GM19193 (cell line): ENCODE data around the gene STK32A.

Source experiments
- POLR2A ChIP-seq: IDR thresholded peaks from 4 replicates; pipeline ENCODE4 v1.6.1; 2011; ENCODE audit not compliant: insufficient read depth, insufficient read length; ENCODE audit errors: extremely low read depth

STK32A gene

GRCh38 chr5:147309621-147310020, 74.8 kb downstream of the STK32A start:
- no peak for TF ChIP-seq POLR2A

DNA sequence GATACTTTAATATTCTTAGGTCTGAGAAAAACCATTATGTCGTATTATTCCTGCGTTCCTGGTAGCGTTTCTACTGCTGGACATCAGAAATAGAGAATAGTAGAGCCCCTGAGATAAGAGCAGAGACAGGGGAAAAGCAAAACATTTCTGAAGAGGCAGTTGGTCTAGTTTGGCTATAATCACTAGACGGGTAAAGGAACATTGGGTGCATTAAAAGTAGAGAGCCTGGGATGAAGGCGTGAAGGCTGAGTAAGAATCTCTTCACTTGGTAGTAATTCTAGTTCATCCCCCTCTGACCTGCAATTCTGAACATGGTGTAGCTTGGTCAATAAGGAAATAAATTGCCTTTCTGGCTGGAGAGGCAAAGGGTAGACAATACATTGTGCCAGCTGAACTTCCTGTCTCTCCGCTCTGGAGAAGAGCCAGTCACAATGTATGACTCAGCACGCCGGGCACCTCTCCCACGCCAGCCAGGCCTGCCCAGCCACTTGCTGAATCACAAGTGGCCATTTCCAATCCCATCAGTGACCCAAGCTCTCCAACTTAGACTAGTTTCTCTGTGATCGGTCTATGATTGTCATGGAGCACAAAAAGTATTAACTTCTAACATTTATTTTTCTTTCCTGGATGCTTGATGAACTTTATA, 75.4 kb downstream of the STK32A start:
- no peak for TF ChIP-seq POLR2A

GRCh38 chr5:147317978-147318684, 83.3 kb downstream of the STK32A start:
- no peak for TF ChIP-seq POLR2A

- TF ChIP-seq POLR2A, result no peak
These were observed 86.7 kb downstream of the STK32A start for GRCh38 chr5:147321569-147321968.

- no peak for TF ChIP-seq POLR2A
These were observed 92.6 kb downstream of the STK32A start for GRCh38 chr5:147327421-147327820.

DNA sequence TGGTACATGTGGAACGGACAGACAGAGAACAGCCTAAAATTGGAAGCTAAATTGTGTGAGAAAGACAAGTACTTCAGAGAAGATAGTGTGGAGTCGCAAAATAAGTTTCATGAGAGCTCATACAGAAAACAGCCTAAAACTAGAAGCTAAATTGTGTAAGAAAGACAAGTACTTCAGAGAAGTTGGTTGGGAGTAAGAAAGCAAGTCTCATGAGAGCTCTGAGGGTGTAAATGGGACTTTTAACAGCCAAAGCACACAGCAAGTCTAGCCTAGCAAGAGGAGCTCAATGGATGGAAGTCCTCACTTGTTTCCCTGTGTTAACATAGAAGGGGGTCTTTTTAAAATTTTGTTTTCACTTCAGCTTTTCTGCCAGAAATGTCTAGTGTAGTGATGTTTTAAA, 93.1 kb downstream of the STK32A start:
- TF ChIP-seq POLR2A, result no peak

GRCh38 chr5:147332658-147333057, 97.8 kb downstream of the STK32A start:
- no peak for TF ChIP-seq POLR2A

DNA sequence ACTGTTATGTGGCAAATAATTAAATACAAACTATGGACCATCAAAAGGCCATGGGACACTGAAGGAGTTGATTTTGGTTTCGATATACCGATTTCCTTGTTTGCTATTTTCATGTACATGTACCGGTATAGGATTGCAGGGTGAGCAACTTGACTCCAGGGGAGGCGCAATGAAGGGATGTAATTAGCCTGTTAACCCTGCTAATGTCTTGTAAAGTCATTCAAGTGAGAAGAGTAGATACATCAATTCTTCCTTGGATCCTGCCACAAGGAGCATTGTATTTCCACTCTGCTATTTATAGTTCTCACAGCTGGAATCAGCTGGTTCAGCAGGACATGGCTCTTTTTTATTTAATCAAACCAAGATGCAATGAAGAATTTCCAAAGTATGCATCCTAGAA, 102.0 kb downstream of the STK32A start:
- no peak for TF ChIP-seq POLR2A

DNA sequence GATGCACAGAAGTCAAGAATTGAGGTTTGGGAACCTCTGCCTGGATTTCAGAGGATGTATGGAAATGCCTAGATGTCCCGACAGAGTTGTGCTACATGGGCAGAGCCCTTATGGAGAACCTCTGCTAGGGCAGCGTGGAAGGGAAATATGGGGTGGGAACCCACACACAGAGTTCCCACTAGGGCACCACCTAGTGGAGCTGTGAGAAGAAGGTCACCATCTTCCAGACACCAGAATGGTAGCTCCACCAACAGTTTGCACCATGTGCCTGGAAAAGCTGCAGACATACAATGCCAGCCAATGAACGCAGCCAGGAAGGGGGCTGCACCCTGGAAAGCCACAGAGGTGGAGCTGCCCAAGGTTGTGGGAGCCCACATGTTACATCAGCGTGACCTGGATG, 104.5 kb downstream of the STK32A start:
- no peak for TF ChIP-seq POLR2A

GRCh38 chr5:147340941-147341340, 106.1 kb downstream of the STK32A start:
- TF ChIP-seq POLR2A, result no peak

- no peak for TF ChIP-seq POLR2A
These were observed 106.5 kb downstream of the STK32A start for GRCh38 chr5:147341345-147341744.

- no peak for TF ChIP-seq POLR2A
These were observed 110.0 kb downstream of the STK32A start for GRCh38 chr5:147344861-147345260.

DNA sequence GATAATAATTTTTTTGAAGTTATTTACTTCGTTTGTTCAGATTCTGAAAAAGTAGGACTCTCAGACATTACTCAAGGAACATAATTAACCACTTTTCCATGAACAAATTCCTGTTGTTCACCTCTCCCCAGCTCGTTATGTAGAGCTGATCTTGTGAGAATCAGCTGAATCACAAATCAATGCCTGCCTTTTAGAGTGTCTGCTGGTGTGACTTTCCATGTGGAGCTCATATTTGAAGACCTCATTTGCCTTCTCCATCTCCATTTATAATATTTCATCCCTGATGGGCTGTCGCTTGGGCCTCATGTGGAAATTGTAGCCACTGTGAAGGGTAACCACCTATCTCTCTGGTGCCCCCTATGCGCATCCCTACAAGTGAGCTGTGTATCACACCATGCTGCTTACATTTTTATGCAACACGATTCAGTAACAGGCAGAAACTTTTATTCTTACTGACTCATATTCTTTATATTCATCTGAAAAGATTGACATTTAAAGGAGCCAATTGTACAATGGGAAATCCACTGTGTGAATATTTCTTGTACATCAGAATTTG, 111.3 kb downstream of the STK32A start:
- no peak for TF ChIP-seq POLR2A

DNA sequence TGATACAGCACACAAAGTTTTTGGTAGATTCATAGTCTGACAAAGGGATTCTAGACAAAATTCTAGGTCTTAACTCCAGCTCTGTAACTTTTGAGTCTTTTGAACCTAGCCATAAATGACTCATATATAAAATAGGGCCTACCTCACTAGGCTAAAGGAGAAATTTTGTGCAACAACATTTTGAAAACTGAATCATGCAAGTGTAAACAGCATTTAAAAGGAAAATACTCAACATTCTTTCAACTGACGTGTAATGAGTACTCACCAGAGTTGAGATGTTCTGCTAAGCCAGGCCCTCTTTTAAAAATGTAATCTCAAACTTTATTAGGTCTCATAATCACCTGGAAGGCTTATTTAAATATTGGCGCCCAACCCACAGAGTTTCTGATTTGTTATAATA, 113.2 kb downstream of the STK32A start:
- TF ChIP-seq POLR2A, result no peak

DNA sequence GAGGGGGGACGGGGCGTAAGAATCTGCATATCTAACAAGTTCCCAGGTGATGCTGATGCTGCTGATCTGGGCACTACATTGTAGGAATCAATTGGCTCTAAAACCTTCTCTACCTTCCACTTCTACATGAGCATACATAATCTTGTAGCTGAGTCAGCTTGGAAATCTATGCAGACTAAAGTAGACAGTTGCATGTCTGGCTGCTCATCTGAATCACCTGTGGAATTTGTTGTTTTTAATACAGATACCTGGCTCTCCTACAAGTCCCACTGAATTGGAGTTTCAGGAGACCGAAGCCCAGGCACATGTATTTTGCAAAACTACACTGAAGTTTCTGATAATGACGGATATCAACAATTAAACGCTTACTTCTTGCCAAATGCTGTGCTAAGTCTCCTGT, 113.6 kb downstream of the STK32A start:
- no peak for TF ChIP-seq POLR2A

DNA sequence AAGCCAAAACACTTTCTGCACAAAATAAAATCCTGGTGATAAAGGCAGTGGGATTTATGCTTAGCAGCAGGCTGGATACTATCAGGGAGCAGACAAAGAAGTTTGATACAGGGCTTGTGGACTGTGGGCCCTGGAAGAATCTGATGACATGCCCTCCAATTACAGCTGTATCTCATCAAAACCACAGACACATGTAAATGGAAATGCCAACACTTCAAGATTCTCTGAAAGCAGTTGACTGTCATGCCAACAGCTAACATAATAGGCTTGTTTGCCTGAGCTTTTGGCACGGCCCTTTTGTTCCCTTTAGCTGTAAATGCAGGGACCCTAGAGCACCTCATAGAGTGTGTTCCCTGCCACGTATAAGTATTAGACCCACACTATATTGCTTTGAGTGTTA, 114.4 kb downstream of the STK32A start:
- TF ChIP-seq POLR2A, result no peak
